Endothelial cell of umbilical vein (primary cell): ENCODE data around the gene IL6R.

Source experiments
- GATA2 ChIP-seq: IDR thresholded peaks from 2 replicates; pipeline ENCODE4 v1.7.0; 2011; ENCODE audit warnings: low read depth, mild to moderate bottlenecking, moderate library complexity, mixed read lengths, low read length; ENCODE audit not compliant: insufficient read length, insufficient read depth
- JUN ChIP-seq: IDR thresholded peaks from 2 replicates; pipeline ENCODE4 v1.6.1; 2011; ENCODE audit warnings: borderline replicate concordance, low read depth; ENCODE audit not compliant: insufficient read length, insufficient read depth
- POLR2A ChIP-seq: IDR thresholded peaks from 2 replicates; pipeline ENCODE4 v1.6.1; 2012; ENCODE audit warnings: low read depth, mild to moderate bottlenecking, control low read depth, low read length
- TF ChIP-seq, protein P1 (sequence below), 2 donors: IDR thresholded peaks; 1 replicate in 1 of 2; 2 replicates in 1 of 2; pipeline ENCODE4 v1.5.1; 2011; ENCODE audit warnings: low read length in 2 of 2, mild to moderate bottlenecking in 2 of 2, moderate library complexity in 2 of 2, control low read depth in 1 of 2, inconsistent platforms in 1 of 2, low read depth in 1 of 2; ENCODE audit not compliant: insufficient read depth in 1 of 2; ENCODE audit errors: extremely low read depth in 1 of 2

GRCh38 chr1:154453161-154453560 lies 48.0 kb downstream of the IL6R start:
- TF ChIP-seq, protein P1, sequence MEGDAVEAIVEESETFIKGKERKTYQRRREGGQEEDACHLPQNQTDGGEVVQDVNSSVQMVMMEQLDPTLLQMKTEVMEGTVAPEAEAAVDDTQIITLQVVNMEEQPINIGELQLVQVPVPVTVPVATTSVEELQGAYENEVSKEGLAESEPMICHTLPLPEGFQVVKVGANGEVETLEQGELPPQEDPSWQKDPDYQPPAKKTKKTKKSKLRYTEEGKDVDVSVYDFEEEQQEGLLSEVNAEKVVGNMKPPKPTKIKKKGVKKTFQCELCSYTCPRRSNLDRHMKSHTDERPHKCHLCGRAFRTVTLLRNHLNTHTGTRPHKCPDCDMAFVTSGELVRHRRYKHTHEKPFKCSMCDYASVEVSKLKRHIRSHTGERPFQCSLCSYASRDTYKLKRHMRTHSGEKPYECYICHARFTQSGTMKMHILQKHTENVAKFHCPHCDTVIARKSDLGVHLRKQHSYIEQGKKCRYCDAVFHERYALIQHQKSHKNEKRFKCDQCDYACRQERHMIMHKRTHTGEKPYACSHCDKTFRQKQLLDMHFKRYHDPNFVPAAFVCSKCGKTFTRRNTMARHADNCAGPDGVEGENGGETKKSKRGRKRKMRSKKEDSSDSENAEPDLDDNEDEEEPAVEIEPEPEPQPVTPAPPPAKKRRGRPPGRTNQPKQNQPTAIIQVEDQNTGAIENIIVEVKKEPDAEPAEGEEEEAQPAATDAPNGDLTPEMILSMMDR (IDR thresholded peaks at IDR 0.05; ENCODE audit: extremely low read depth in 1 of 2, insufficient read depth in 1 of 2, low read depth in 1 of 2, low read length in 2 of 2): no peak
- TF ChIP-seq JUN (no peak), POLR2A (no peak), GATA2 (no peak)
